AG10803 (cell line): ENCODE results near the gene BCKDK.

Experiments
- DNase-seq: peaks from one replicate; pipeline ENCODE4 v3.0.0; 2010; ENCODE audit warnings: low read depth
- H3K4me3 ChIP-seq: 2 replicates; pipeline ENCODE4 v1.5.1; 2011; ENCODE audit warnings: mild to moderate bottlenecking, low read length, control low read depth
- CTCF ChIP-seq: conservative IDR thresholded peaks from 2 replicates; pipeline ENCODE4 v1.5.1; 2011; ENCODE audit warnings: mild to moderate bottlenecking, low read length, control low read depth, inconsistent platforms

BCKDK gene

DNA sequence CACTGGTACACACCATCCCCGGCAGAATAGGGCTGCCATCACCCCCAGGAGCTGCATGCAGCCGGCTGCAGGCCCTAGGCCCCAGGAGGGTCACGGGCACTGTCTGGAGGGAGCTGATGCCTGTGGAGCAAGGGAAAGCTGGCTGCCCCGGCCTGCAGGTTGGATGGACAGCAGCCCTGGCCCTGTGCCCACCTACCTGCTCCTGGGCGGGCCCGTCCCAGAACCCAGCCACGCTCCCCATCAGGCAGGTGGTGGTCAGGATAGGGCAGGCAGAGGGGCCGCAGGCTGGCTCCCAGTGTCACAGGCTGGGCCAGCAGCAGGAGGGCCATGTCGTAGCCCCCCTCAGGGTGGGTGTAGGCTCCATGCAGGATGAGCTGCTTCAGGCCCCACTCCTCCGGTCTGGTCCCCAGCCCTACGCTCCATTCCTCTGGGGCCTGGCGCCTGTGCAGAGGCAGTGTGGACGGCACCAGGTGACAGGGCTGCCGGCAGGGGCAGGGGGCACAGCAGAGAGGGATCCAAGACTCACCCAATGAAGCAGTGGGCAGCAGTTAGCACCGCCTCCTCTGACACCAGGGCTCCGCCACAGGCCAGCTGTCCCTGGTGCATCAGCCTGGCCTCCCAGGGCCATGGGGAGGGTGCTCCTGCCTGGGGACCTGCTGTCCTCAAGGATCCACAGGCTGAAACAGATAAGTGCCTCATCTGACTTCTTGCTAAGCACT lies 23.4 kb upstream of the BCKDK start:
- no peak for DNase-seq
- H3K4me3 ChIP-seq: no peak overlapping the region
- no peak for TF ChIP-seq CTCF

DNA sequence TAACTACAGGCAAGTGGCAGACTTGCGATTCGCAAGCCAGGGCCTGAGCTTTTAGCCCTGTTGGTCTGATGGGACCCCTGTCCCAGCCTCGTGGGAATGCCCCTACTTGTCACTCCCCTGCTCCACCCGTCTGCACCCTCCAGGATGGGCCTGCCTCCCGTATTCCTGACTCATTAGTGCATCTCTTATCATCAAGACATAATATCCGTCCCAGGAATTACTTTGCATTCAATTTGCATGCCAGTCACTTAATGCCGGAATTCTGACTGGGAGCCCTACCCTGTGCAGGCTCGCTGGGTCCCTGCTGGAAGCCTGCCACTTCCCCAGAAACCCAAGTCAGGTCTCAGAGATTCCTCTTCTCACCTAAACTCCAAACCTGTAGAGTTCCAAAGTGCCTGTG lies 22.8 kb upstream of the BCKDK start:
- TF ChIP-seq CTCF: no peak
- DNase-seq: no peak
- no peak overlapping the region for H3K4me3 ChIP-seq

DNA sequence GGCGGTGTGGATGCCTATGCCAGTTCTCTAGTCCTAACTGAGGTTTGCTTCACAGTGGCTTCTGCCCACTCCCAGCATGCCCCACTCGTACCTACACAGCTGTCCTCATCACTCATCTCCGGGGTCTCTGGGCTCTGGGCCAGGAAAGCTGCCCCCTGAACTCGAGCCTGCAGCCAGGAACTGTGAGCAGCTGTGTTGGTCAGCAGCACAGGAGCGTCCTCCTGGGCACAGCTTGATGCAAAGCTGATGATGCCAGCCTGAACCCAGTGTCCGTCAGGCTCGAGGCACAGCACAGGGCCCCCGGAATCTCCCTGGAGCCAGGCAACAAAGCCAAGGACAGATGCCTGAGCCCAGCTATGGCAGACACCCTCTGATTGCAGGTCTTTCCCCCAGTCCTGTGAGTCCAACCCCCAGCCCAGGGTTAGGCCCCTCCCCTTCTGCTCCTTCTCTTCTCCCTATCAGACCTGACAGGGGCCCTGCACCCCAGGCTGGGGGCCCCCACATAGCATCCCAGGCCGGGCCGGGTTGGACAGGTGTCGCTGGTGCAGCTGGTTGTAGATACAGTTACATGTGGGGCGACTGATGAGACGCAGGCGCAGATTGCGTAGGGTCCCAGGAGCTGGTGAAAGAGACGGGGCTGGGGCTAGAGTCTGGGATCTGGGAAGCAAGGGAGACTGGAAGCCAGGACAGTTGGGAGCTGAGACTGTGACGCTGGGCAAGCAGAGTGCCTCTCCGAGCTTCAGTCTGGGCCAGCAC lies 22.1 kb upstream of the BCKDK start:
- no peak overlapping the region for H3K4me3 ChIP-seq
- TF ChIP-seq CTCF: no peak

GRCh38 chr16:31086629-31086906 lies 21.6 kb upstream of the BCKDK start:
- no peak for DNase-seq
- TF ChIP-seq CTCF: no peak
- H3K4me3 ChIP-seq: no peak overlapping the region

More for the DNA sequence above, 22.1 kb upstream of the BCKDK start:
- DNase-seq: no peak

- H3K4me3 ChIP-seq: no peak overlapping the region
- no peak for DNase-seq
- no peak for TF ChIP-seq CTCF
Measured at GRCh38 chr16:31087481-31087880, 20.7 kb upstream of the BCKDK start.

DNA sequence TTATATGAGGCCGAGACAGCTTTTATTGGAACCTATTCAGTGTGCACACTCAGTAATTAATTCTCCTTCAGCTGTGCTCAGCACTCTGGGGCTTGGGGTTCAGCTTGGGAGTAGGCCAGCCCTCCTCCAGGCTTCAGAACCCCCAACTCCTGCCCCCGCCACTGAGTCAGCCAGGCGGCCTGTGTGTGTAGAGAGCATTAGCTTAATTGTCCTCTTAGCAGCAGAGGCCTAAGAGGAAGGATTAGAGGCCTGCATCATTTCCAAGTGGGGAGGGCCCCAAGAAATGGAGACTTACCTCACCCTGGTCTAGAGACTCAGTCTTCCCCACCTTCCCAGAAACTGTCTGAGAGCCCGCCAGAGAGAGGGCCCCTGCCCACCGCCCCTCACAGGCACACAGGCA lies 20.2 kb upstream of the BCKDK start:
- no peak for TF ChIP-seq CTCF
- no peak for DNase-seq
- H3K4me3 ChIP-seq: no peak overlapping the region
